ENCODE measurements around the gene CSTPP1.

CSTPP1 gene

GRCh38 chr11:46930089-46930488 is 6.5 kb upstream of the CSTPP1 start:
- peak overlapping the region; percentile 31 for H3K27ac ChIP-seq (ENCODE audit: low read length)
- no peaks in the 10 kb centered on the region for H3K4me1 ChIP-seq (ENCODE audit: control insufficient read depth in 1 of 2, insufficient read depth in 2 of 2, low read length in 2 of 2)
- no peak overlapping the region for H3K4me3 ChIP-seq (ENCODE audit: low read depth in 1 of 2, low read length in 2 of 2)
- no peaks in the 10 kb centered on the region for H3K27me3 ChIP-seq (ENCODE audit: low read depth, low read length)
- H3K36me3 ChIP-seq (ENCODE audit: control insufficient read depth in 1 of 2, insufficient read depth in 2 of 2, low read length in 2 of 2) = no peaks in the 10 kb centered on the region
- no peaks in the 10 kb centered on the region for H3K9me3 ChIP-seq (ENCODE audit: control insufficient read depth in 1 of 2, low read length in 2 of 2)

- H3K4me3 ChIP-seq (ENCODE audit: low read depth in 1 of 2, low read length in 2 of 2) = no peak overlapping the region
- H3K4me1 ChIP-seq (ENCODE audit: control insufficient read depth in 1 of 2, insufficient read depth in 2 of 2, low read length in 2 of 2) = peaks cover 3 to 11% of the 10 kb centered on the region in 2 donors
- no peaks in the 10 kb centered on the region for H3K9me3 ChIP-seq (ENCODE audit: control insufficient read depth in 1 of 2, low read length in 2 of 2)
- H3K27ac ChIP-seq (ENCODE audit: low read length) = peak overlapping the region; percentile 45
- no peaks in the 10 kb centered on the region for H3K27me3 ChIP-seq (ENCODE audit: low read depth, low read length)
- peaks cover 0 to 4% of the 10 kb centered on the region in 2 donors for H3K36me3 ChIP-seq (ENCODE audit: control insufficient read depth in 1 of 2, insufficient read depth in 2 of 2, low read length in 2 of 2)
Measured at GRCh38 chr11:46942172-46942571, 5.6 kb downstream of the CSTPP1 start.

- Histone ChIP-seq H3K36me3 (ENCODE audit: control insufficient read depth in 1 of 2, insufficient read depth in 2 of 2, low read length in 2 of 2) (peaks cover 0 to 4% of the 10 kb centered on the region in 2 donors), H3K9me3 (ENCODE audit: control insufficient read depth in 1 of 2, low read length in 2 of 2) (no peaks in the 10 kb centered on the region), H3K4me1 (ENCODE audit: control insufficient read depth in 1 of 2, insufficient read depth in 2 of 2, low read length in 2 of 2) (peaks cover 3 to 9% of the 10 kb centered on the region in 2 donors), H3K4me3 (ENCODE audit: low read depth in 1 of 2, low read length in 2 of 2) (no peak overlapping the region), H3K27ac (ENCODE audit: low read length) (no peak overlapping the region), H3K27me3 (ENCODE audit: low read depth, low read length) (no peaks in the 10 kb centered on the region)
Measured at GRCh38 chr11:46944356-46945075, 8.0 kb downstream of the CSTPP1 start.

GRCh38 chr11:46947399-46948077 is 11.0 kb downstream of the CSTPP1 start:
- Histone ChIP-seq H3K4me3 (ENCODE audit: low read depth in 1 of 2, low read length in 2 of 2) (no peak overlapping the region), H3K27ac (ENCODE audit: low read length) (no peak overlapping the region), H3K27me3 (ENCODE audit: low read depth, low read length) (no peaks in the 10 kb centered on the region), H3K9me3 (ENCODE audit: control insufficient read depth in 1 of 2, low read length in 2 of 2) (no peaks in the 10 kb centered on the region), H3K4me1 (ENCODE audit: control insufficient read depth in 1 of 2, insufficient read depth in 2 of 2, low read length in 2 of 2) (peaks cover 1 to 9% of the 10 kb centered on the region in 2 donors), H3K36me3 (ENCODE audit: control insufficient read depth in 1 of 2, insufficient read depth in 2 of 2, low read length in 2 of 2) (no peaks in the 10 kb centered on the region)

- Histone ChIP-seq H3K27ac (ENCODE audit: low read length) (no peak overlapping the region), H3K4me3 (ENCODE audit: low read depth in 1 of 2, low read length in 2 of 2) (no peak overlapping the region), H3K36me3 (ENCODE audit: control insufficient read depth in 1 of 2, insufficient read depth in 2 of 2, low read length in 2 of 2) (no peaks in the 10 kb centered on the region), H3K9me3 (ENCODE audit: control insufficient read depth in 1 of 2, low read length in 2 of 2) (no peaks in the 10 kb centered on the region), H3K27me3 (ENCODE audit: low read depth, low read length) (no peaks in the 10 kb centered on the region), H3K4me1 (ENCODE audit: control insufficient read depth in 1 of 2, insufficient read depth in 2 of 2, low read length in 2 of 2) (peaks cover 0 to 9% of the 10 kb centered on the region in 2 donors)
Measured at GRCh38 chr11:46948378-46949131, 12.0 kb downstream of the CSTPP1 start.

GRCh38 chr11:46949297-46949696 is 12.7 kb downstream of the CSTPP1 start:
- H3K27ac ChIP-seq (ENCODE audit: low read length) = no peak overlapping the region
- H3K4me3 ChIP-seq (ENCODE audit: low read depth in 1 of 2, low read length in 2 of 2) = no peak overlapping the region
- H3K27me3 ChIP-seq (ENCODE audit: low read depth, low read length) = no peaks in the 10 kb centered on the region
- peaks cover 0 to 9% of the 10 kb centered on the region in 2 donors for H3K4me1 ChIP-seq (ENCODE audit: control insufficient read depth in 1 of 2, insufficient read depth in 2 of 2, low read length in 2 of 2)
- H3K9me3 ChIP-seq (ENCODE audit: control insufficient read depth in 1 of 2, low read length in 2 of 2) = no peaks in the 10 kb centered on the region
- H3K36me3 ChIP-seq (ENCODE audit: control insufficient read depth in 1 of 2, insufficient read depth in 2 of 2, low read length in 2 of 2) = no peaks in the 10 kb centered on the region

GRCh38 chr11:46951864-46952263 is 15.3 kb downstream of the CSTPP1 start:
- Histone ChIP-seq H3K27me3 (ENCODE audit: low read depth, low read length) (no peaks in the 10 kb centered on the region), H3K4me1 (ENCODE audit: control insufficient read depth in 1 of 2, insufficient read depth in 2 of 2, low read length in 2 of 2) (peaks cover 0 to 6% of the 10 kb centered on the region in 2 donors), H3K27ac (ENCODE audit: low read length) (no peak overlapping the region), H3K9me3 (ENCODE audit: control insufficient read depth in 1 of 2, low read length in 2 of 2) (no peaks in the 10 kb centered on the region), H3K36me3 (ENCODE audit: control insufficient read depth in 1 of 2, insufficient read depth in 2 of 2, low read length in 2 of 2) (no peaks in the 10 kb centered on the region), H3K4me3 (ENCODE audit: low read depth in 1 of 2, low read length in 2 of 2) (no peak overlapping the region)

GRCh38 chr11:46952553-46952952 is 16.0 kb downstream of the CSTPP1 start:
- Histone ChIP-seq H3K36me3 (ENCODE audit: control insufficient read depth in 1 of 2, insufficient read depth in 2 of 2, low read length in 2 of 2) (no peaks in the 10 kb centered on the region), H3K27me3 (ENCODE audit: low read depth, low read length) (no peaks in the 10 kb centered on the region), H3K27ac (ENCODE audit: low read length) (no peak overlapping the region), H3K4me1 (ENCODE audit: control insufficient read depth in 1 of 2, insufficient read depth in 2 of 2, low read length in 2 of 2) (no peaks in the 10 kb centered on the region), H3K4me3 (ENCODE audit: low read depth in 1 of 2, low read length in 2 of 2) (no peak overlapping the region), H3K9me3 (ENCODE audit: control insufficient read depth in 1 of 2, low read length in 2 of 2) (no peaks in the 10 kb centered on the region)

- Histone ChIP-seq H3K36me3 (ENCODE audit: control insufficient read depth in 1 of 2, insufficient read depth in 2 of 2, low read length in 2 of 2) (no peaks in the 10 kb centered on the region), H3K27ac (ENCODE audit: low read length) (no peak overlapping the region), H3K9me3 (ENCODE audit: control insufficient read depth in 1 of 2, low read length in 2 of 2) (no peaks in the 10 kb centered on the region), H3K4me3 (ENCODE audit: low read depth in 1 of 2, low read length in 2 of 2) (no peak overlapping the region), H3K27me3 (ENCODE audit: low read depth, low read length) (no peaks in the 10 kb centered on the region), H3K4me1 (ENCODE audit: control insufficient read depth in 1 of 2, insufficient read depth in 2 of 2, low read length in 2 of 2) (no peaks in the 10 kb centered on the region)
Measured at GRCh38 chr11:46953093-46953492, 16.5 kb downstream of the CSTPP1 start.

- Histone ChIP-seq H3K4me3 (ENCODE audit: low read depth in 1 of 2, low read length in 2 of 2) (no peak overlapping the region), H3K4me1 (ENCODE audit: control insufficient read depth in 1 of 2, insufficient read depth in 2 of 2, low read length in 2 of 2) (no peaks in the 10 kb centered on the region), H3K27ac (ENCODE audit: low read length) (no peak overlapping the region), H3K9me3 (ENCODE audit: control insufficient read depth in 1 of 2, low read length in 2 of 2) (peaks cover 0 to 4% of the 10 kb centered on the region in 2 donors), H3K36me3 (ENCODE audit: control insufficient read depth in 1 of 2, insufficient read depth in 2 of 2, low read length in 2 of 2) (peaks cover 0 to 4% of the 10 kb centered on the region in 2 donors), H3K27me3 (ENCODE audit: low read depth, low read length) (no peaks in the 10 kb centered on the region)
Measured at GRCh38 chr11:46958777-46959176, 22.2 kb downstream of the CSTPP1 start.

GRCh38 chr11:46961041-46961440 is 24.5 kb downstream of the CSTPP1 start:
- Histone ChIP-seq H3K36me3 (ENCODE audit: control insufficient read depth in 1 of 2, insufficient read depth in 2 of 2, low read length in 2 of 2) (peaks cover 0 to 4% of the 10 kb centered on the region in 2 donors), H3K27ac (ENCODE audit: low read length) (no peak overlapping the region), H3K4me3 (ENCODE audit: low read depth in 1 of 2, low read length in 2 of 2) (no peak overlapping the region), H3K27me3 (ENCODE audit: low read depth, low read length) (no peaks in the 10 kb centered on the region), H3K9me3 (ENCODE audit: control insufficient read depth in 1 of 2, low read length in 2 of 2) (peaks cover 0 to 4% of the 10 kb centered on the region in 2 donors), H3K4me1 (ENCODE audit: control insufficient read depth in 1 of 2, insufficient read depth in 2 of 2, low read length in 2 of 2) (no peaks in the 10 kb centered on the region)

Data from muscle layer of duodenum (tissue), 2 donors.